OCI-LY7 (cell line): ENCODE results near the gene ADAM12. TPM values are rescaled to one million over a fixed set of nuclear protein-coding genes. Genes with fewer than 3 reads are reported as not detected.

ENCODE experiments used
- BruUV-seq: library from RNA; stranded (reverse); fragments of 400-500 nt; replicated peaks from 2 replicates; lab custom pipeline; 2021; lab: Mats Ljungman, UMichigan
- CTCF ChIA-PET: fragments of 300-600 bp; sonication (Branson Sonifier 250); formaldehyde crosslinking; loops from one replicate; lab custom pipeline; 2022; ENCODE audit warnings: antibody characterized with exemption; ENCODE audit not compliant: unreplicated experiment; lab: Charles Lee
- POLR2A ChIA-PET: fragments of 300-600 bp; sonication (Branson Sonifier 250); formaldehyde crosslinking; loops from one replicate; lab custom pipeline; 2022; ENCODE audit warnings: antibody characterized with exemption; lab: Charles Lee
- DNase-seq: peaks from one replicate; pipeline ENCODE4 v3.0.0-alpha.2; 2015; ENCODE audit warnings: low spot score
- H2AFZ ChIP-seq: fragments of 200-600 bp; sonication (generic), shearing (Covaris generic); 2 replicates; pipeline ENCODE4 v1.6.1; 2014; ENCODE audit warnings: mild to moderate bottlenecking, antibody characterized with exemption, low read length, moderate library complexity
- H3K27ac ChIP-seq: fragments of 200-600 bp; sonication (generic); 2 replicates; pipeline ENCODE4 v1.5.1; 2014; ENCODE audit warnings: mixed run types, low read depth, mild to moderate bottlenecking, moderate library complexity, low read length, inconsistent platforms; ENCODE audit not compliant: poor library complexity, severe bottlenecking
- H3K36me3 ChIP-seq: fragments of 200-600 bp; sonication (generic); 2 replicates; pipeline ENCODE4 v1.6.1; 2014; ENCODE audit warnings: mild to moderate bottlenecking, antibody characterized with exemption, low read length, moderate library complexity, mixed read lengths; ENCODE audit not compliant: insufficient read depth
- H3K4me1 ChIP-seq: fragments of 200-600 bp; sonication (generic); 2 replicates; pipeline ENCODE4 v1.5.1; 2014; ENCODE audit warnings: mild to moderate bottlenecking, low read length; ENCODE audit not compliant: insufficient read depth, poor library complexity, severe bottlenecking
- H3K4me2 ChIP-seq: fragments of 200-600 bp; sonication (generic); 2 replicates; pipeline ENCODE4 v1.6.1; 2014; ENCODE audit warnings: mild to moderate bottlenecking, low read length
- H3K4me3 ChIP-seq: fragments of 200-600 bp; sonication (generic); 2 replicates; pipeline ENCODE4 v1.5.1; 2014; ENCODE audit warnings: mild to moderate bottlenecking, low read depth, low read length; ENCODE audit not compliant: poor library complexity, severe bottlenecking
- H3K79me2 ChIP-seq: fragments of 200-600 bp; sonication (generic); 2 replicates; pipeline ENCODE4 v1.6.1; 2016; ENCODE audit warnings: low read depth, mild to moderate bottlenecking, low read length, moderate library complexity, mixed read lengths; ENCODE audit not compliant: insufficient read depth
- H3K9me2 ChIP-seq: fragments of 200-600 bp; sonication (generic); 2 replicates; pipeline ENCODE4 v1.6.1; 2016; ENCODE audit warnings: mild to moderate bottlenecking, low read length, mixed read lengths; ENCODE audit not compliant: insufficient read depth
- H3K9me3 ChIP-seq: fragments of 200-600 bp; sonication (generic); 2 replicates; pipeline ENCODE4 v1.6.1; 2014; ENCODE audit warnings: mild to moderate bottlenecking, mixed run types, low read length, mixed read lengths
- H4K20me1 ChIP-seq: fragments of 200-600 bp; sonication (generic); 2 replicates; pipeline ENCODE4 v1.6.1; 2014; ENCODE audit warnings: mild to moderate bottlenecking, antibody characterized with exemption, low read length, moderate library complexity, mixed read lengths; ENCODE audit not compliant: insufficient read depth
- EZH2phosphoT487 ChIP-seq: fragments of 200-600 bp; sonication (generic); IDR thresholded peaks from 2 replicates; pipeline ENCODE4 v1.6.1; 2018; ENCODE audit warnings: low read depth, borderline replicate concordance, mild to moderate bottlenecking, mixed run types, antibody characterized with exemption, low read length, moderate library complexity, mixed read lengths
- intact Hi-C: fragments of 100-400 bp; cut with micrococcal nuclease; formaldehyde crosslinking; loops from one replicate; pipeline ENCODE4 v1.10.0; 2022; ENCODE audit not compliant: unreplicated experiment
- total RNA-seq, 2 experiments: library from RNA; depleted of rRNA in 1 of 2; stranded (reverse); fragments of >200 nt in 1 of 2; shearing (Covaris generic) in 1 of 2; gene quantifications; 2 replicates each; pipeline ENCODE4 v1.2.3, GENCODE V29; 2014 to 2022
- TF ChIP-seq, protein P1 (sequence below): fragments of 200-600 bp; sonication (generic); conservative IDR thresholded peaks from 2 replicates; pipeline ENCODE4 v1.5.1; 2014; ENCODE audit warnings: mild to moderate bottlenecking, antibody characterized with exemption, low read length, moderate library complexity, mixed read lengths

Gene ADAM12
- total RNA-seq, 2 experiments from 2014 or later: 0.06 TPM; not detected in 1

DNA sequence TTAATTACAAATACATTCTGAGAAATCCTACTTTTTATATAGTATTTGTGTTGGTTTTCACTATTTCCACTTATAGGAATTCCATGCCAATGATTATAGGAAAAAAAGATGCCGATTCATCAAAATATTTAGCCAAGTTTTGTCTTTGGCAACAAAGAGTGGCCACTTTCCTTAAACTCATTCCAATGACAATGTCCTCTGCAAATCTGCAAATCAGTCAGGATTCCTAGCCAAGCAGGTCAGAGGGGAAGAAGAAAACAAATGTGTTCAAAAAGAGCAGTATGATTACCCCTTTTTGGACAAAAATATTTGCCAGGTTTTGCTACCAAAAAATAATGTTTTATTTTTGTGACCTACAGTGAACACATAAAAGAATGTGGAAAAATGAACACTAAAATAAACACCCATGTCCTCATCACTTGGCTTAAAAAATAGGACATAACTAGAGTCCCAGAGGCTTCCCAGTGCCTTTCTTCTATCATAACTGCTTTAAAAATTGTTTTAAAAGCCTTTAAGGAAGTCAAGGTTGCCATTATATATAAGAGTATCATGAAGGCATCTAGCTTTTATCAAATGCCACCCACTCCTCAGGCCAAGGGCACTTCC is 125.9 kb downstream of the ADAM12 start:
- no TSS peak for BruUV-seq
- H3K4me1 ChIP-seq: no peaks in the 10 kb centered on the region
- H3K79me2 ChIP-seq: no peaks in the 10 kb centered on the region
- no peak overlapping the region for H2AFZ ChIP-seq
- no peaks in the 10 kb centered on the region for H3K9me2 ChIP-seq
- ChIA-PET CTCF (no interaction called here), POLR2A (no interaction called here)
- no peaks in the 10 kb centered on the region for H3K9me3 ChIP-seq
- no peak overlapping the region for H3K4me2 ChIP-seq
- no peak overlapping the region for H3K4me3 ChIP-seq
- no peak overlapping the region for H3K27ac ChIP-seq
- no peaks in the 10 kb centered on the region for H4K20me1 ChIP-seq
- intact Hi-C loops: no loop called here
- DNase-seq: no peak
- TF ChIP-seq EZH2phosphoT487: no peak
- TF ChIP-seq, protein P1, sequence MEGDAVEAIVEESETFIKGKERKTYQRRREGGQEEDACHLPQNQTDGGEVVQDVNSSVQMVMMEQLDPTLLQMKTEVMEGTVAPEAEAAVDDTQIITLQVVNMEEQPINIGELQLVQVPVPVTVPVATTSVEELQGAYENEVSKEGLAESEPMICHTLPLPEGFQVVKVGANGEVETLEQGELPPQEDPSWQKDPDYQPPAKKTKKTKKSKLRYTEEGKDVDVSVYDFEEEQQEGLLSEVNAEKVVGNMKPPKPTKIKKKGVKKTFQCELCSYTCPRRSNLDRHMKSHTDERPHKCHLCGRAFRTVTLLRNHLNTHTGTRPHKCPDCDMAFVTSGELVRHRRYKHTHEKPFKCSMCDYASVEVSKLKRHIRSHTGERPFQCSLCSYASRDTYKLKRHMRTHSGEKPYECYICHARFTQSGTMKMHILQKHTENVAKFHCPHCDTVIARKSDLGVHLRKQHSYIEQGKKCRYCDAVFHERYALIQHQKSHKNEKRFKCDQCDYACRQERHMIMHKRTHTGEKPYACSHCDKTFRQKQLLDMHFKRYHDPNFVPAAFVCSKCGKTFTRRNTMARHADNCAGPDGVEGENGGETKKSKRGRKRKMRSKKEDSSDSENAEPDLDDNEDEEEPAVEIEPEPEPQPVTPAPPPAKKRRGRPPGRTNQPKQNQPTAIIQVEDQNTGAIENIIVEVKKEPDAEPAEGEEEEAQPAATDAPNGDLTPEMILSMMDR: no peak
- no peaks in the 10 kb centered on the region for H3K36me3 ChIP-seq

DNA sequence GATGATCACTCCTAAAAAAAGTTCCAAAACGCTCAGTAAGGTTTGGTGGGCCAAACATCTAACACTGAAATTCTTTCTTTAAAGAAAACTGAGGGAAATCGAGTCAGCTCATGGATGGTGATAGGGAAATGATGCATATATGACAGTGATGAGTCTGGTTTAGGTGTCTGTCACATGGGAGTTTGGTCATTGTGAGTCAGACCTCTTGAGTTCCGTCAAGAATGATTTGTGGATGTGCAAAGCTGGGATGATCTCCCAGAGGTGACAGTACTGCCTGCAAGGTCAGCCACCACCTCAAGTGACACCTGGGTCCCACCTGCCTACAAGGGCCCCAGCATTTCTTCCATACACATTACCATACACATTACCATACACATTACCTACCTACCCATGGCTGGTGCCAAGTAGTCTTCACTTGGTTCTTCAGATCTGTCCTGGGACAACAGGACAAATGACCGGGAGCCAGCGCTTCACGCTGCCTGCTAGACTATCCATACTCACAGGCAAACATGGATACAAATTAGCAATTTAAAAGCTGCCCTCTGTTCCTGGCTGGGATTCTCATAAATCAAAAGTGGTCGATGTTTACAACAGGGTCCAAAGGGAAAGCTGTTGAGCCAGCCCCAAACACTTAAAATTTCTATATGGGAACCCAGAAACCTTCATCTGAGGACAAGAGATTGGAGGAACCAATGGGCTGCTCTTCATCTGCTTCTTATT is 128.4 kb downstream of the ADAM12 start:
- Histone ChIP-seq H2AFZ (no peak overlapping the region), H4K20me1 (no peaks in the 10 kb centered on the region), H3K4me1 (no peaks in the 10 kb centered on the region), H3K36me3 (no peaks in the 10 kb centered on the region), H3K9me2 (no peaks in the 10 kb centered on the region), H3K4me2 (no peak overlapping the region), H3K4me3 (no peak overlapping the region), H3K9me3 (no peaks in the 10 kb centered on the region), H3K27ac (no peak overlapping the region), H3K79me2 (no peaks in the 10 kb centered on the region)
- intact Hi-C loops: no loop called here
- CTCF ChIA-PET: no interaction called here
- no peak for DNase-seq
- TF ChIP-seq, protein P1: no peak
- TF ChIP-seq EZH2phosphoT487: no peak
- no TSS peak for BruUV-seq
- POLR2A ChIA-PET: no interaction called here

GRCh38 chr10:126256864-126257263 is 131.4 kb downstream of the ADAM12 start:
- Histone ChIP-seq H3K4me2 (no peak overlapping the region), H3K9me2 (no peaks in the 10 kb centered on the region), H2AFZ (no peak overlapping the region), H3K79me2 (no peaks in the 10 kb centered on the region), H3K27ac (no peak overlapping the region), H3K36me3 (no peaks in the 10 kb centered on the region), H3K4me3 (no peak overlapping the region), H3K9me3 (no peaks in the 10 kb centered on the region), H4K20me1 (no peaks in the 10 kb centered on the region), H3K4me1 (no peaks in the 10 kb centered on the region)
- BruUV-seq: no TSS peak
- DNase-seq: no peak
- TF ChIP-seq EZH2phosphoT487: no peak
- TF ChIP-seq, protein P1: no peak
- intact Hi-C loops: no loop called here
- CTCF ChIA-PET: no interaction called here
- POLR2A ChIA-PET: no interaction called here
